ENCODE results near the gene CPA2. TPM values are rescaled to one million over a fixed set of nuclear protein-coding genes. Genes with fewer than 3 reads are reported as not detected.

CPA2 gene
- total and polyA plus RNA-seq, 2 donors from 2014 or later, result not detected

- no peaks in the 10 kb centered on the region for H3K9me3 ChIP-seq (ENCODE audit: control insufficient read depth in 2 of 3, insufficient read depth in 1 of 3, low read length in 3 of 3)
- no peak overlapping the region for H3K27ac ChIP-seq (ENCODE audit: low read depth in 2 of 2, low read length in 2 of 2)
- no peak overlapping the region for H3K9ac ChIP-seq (ENCODE audit: low read length in 3 of 3)
- no peaks in the 10 kb centered on the region for H3K36me3 ChIP-seq (ENCODE audit: control insufficient read depth in 2 of 3, insufficient read depth in 3 of 3, low read length in 3 of 3)
- H3K4me3 ChIP-seq (ENCODE audit: low read length in 3 of 3), result no peak overlapping the region
- FAIRE-seq (no peak), DNase-seq (no peak)
- no peaks in the 10 kb centered on the region for H3K27me3 ChIP-seq (ENCODE audit: control insufficient read depth, insufficient read depth, low read length)
- intact Hi-C loops (cut with DNase I), result no loop called here
- TF ChIP-seq, protein P1, sequence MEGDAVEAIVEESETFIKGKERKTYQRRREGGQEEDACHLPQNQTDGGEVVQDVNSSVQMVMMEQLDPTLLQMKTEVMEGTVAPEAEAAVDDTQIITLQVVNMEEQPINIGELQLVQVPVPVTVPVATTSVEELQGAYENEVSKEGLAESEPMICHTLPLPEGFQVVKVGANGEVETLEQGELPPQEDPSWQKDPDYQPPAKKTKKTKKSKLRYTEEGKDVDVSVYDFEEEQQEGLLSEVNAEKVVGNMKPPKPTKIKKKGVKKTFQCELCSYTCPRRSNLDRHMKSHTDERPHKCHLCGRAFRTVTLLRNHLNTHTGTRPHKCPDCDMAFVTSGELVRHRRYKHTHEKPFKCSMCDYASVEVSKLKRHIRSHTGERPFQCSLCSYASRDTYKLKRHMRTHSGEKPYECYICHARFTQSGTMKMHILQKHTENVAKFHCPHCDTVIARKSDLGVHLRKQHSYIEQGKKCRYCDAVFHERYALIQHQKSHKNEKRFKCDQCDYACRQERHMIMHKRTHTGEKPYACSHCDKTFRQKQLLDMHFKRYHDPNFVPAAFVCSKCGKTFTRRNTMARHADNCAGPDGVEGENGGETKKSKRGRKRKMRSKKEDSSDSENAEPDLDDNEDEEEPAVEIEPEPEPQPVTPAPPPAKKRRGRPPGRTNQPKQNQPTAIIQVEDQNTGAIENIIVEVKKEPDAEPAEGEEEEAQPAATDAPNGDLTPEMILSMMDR (IDR thresholded peaks at IDR 0.05; ENCODE audit: borderline replicate concordance, extremely low read depth, insufficient read depth), result no peak
- no peaks in the 10 kb centered on the region for H3K4me1 ChIP-seq (ENCODE audit: control insufficient read depth in 2 of 3, insufficient read depth in 2 of 3, low read depth in 1 of 3, low read length in 3 of 3)
These were observed 37.3 kb downstream of the CPA2 start for GRCh38 chr7:130303982-130304381.

GRCh38 chr7:130304878-130305277, 38.2 kb downstream of the CPA2 start:
- Histone ChIP-seq H3K4me3 (ENCODE audit: low read length in 3 of 3) (no peak overlapping the region), H3K9me3 (ENCODE audit: control insufficient read depth in 2 of 3, insufficient read depth in 1 of 3, low read length in 3 of 3) (no peaks in the 10 kb centered on the region), H3K36me3 (ENCODE audit: control insufficient read depth in 2 of 3, insufficient read depth in 3 of 3, low read length in 3 of 3) (no peaks in the 10 kb centered on the region), H3K9ac (ENCODE audit: low read length in 3 of 3) (no peak overlapping the region), H3K4me1 (ENCODE audit: control insufficient read depth in 2 of 3, insufficient read depth in 2 of 3, low read depth in 1 of 3, low read length in 3 of 3) (no peaks in the 10 kb centered on the region), H3K27me3 (ENCODE audit: control insufficient read depth, insufficient read depth, low read length) (no peaks in the 10 kb centered on the region), H3K27ac (ENCODE audit: low read depth in 2 of 2, low read length in 2 of 2) (no peak overlapping the region)
- no peak for DNase-seq
- no peak for FAIRE-seq
- intact Hi-C loops (cut with DNase I), result no loop called here
- TF ChIP-seq, protein P1 (IDR thresholded peaks at IDR 0.05; ENCODE audit: borderline replicate concordance, extremely low read depth, insufficient read depth), result no peak

DNA sequence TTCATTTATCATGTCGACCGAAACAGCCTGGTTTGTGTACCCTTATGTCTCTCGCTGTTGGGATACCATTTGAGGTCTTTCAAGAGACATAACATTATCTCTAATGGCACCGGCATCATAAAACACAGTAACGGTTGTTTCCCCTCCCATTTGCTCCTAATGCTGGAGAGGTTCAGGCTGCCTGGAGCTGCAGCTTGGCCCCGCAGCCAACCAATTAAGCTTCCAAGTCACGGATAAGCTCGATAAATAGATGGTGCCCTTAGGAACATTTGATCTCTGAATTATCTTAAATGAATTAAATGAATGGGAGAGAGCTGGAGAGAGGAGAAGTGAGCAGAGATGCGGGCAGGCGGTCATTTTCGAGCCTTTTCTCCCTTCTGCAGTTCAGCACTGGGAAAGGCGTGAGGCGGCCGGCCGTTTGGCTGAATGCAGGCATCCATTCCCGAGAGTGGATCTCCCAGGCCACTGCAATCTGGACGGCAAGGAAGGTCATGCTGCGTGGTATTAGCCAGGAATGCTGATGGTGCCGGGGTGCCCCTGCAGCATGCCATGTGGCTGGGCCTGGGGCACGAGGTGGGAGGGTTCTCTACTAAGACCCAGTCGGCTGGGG, 38.9 kb downstream of the CPA2 start:
- Histone ChIP-seq H3K9me3 (ENCODE audit: control insufficient read depth in 2 of 3, insufficient read depth in 1 of 3, low read length in 3 of 3) (no peaks in the 10 kb centered on the region), H3K27ac (ENCODE audit: low read depth in 2 of 2, low read length in 2 of 2) (no peak overlapping the region), H3K27me3 (ENCODE audit: control insufficient read depth, insufficient read depth, low read length) (no peaks in the 10 kb centered on the region), H3K36me3 (ENCODE audit: control insufficient read depth in 2 of 3, insufficient read depth in 3 of 3, low read length in 3 of 3) (no peaks in the 10 kb centered on the region), H3K4me3 (ENCODE audit: low read length in 3 of 3) (no peak overlapping the region), H3K9ac (ENCODE audit: low read length in 3 of 3) (no peak overlapping the region), H3K4me1 (ENCODE audit: control insufficient read depth in 2 of 3, insufficient read depth in 2 of 3, low read depth in 1 of 3, low read length in 3 of 3) (no peaks in the 10 kb centered on the region)
- FAIRE-seq, result no peak
- TF ChIP-seq, protein P1 (IDR thresholded peaks at IDR 0.05; ENCODE audit: borderline replicate concordance, extremely low read depth, insufficient read depth), result no peak
- intact Hi-C loops (cut with DNase I), result no loop called here
- no peak for DNase-seq

DNA sequence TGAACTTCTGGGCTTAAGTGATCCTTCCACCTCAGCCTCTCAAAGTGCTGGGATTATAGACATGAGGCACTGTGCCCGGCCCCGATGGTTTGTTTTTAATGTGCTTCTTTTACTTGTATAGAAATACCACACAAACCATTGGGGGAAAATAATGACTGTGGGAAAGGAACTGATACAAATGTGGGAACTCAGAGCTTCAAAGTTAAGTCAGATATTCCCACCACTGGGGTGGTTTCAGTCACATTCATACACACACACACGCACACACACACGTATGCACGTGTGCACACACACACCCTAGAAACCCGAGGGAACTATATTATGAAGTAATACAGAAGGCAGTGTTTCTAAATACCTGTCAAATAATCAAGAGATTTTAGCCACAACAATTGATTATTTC, 43.3 kb downstream of the CPA2 start:
- Histone ChIP-seq H3K27me3 (ENCODE audit: control insufficient read depth, insufficient read depth, low read length) (no peaks in the 10 kb centered on the region), H3K4me3 (ENCODE audit: low read length in 3 of 3) (no peak overlapping the region), H3K4me1 (ENCODE audit: control insufficient read depth in 2 of 3, insufficient read depth in 2 of 3, low read depth in 1 of 3, low read length in 3 of 3) (no peaks in the 10 kb centered on the region), H3K36me3 (ENCODE audit: control insufficient read depth in 2 of 3, insufficient read depth in 3 of 3, low read length in 3 of 3) (no peaks in the 10 kb centered on the region), H3K9ac (ENCODE audit: low read length in 3 of 3) (no peak overlapping the region), H3K9me3 (ENCODE audit: control insufficient read depth in 2 of 3, insufficient read depth in 1 of 3, low read length in 3 of 3) (no peaks in the 10 kb centered on the region), H3K27ac (ENCODE audit: low read depth in 2 of 2, low read length in 2 of 2) (no peak overlapping the region)
- intact Hi-C loops (cut with DNase I), result no loop called here
- no peak for DNase-seq
- TF ChIP-seq, protein P1 (IDR thresholded peaks at IDR 0.05; ENCODE audit: borderline replicate concordance, extremely low read depth, insufficient read depth), result no peak
- no peak for FAIRE-seq

Data from kidney (tissue), 14 donors.